Stimulated activated CD8-positive, alpha-beta memory T cell treated with anti-CD3 and anti-CD28 coated beads, Interleukin-15, amount 100 ng/mL, for 48 hours (primary cell): ENCODE results near the gene SPOCD1.
A peak's percentile ranks its signal among the peaks of the same experiment; 100 is the strongest.

Experiments used
- DNase-seq, 2 donors: peaks; one replicate each; pipeline ENCODE4 v3.0.0-alpha.2; 2020; ENCODE audit warnings: low read depth in 2 of 2

The SPOCD1 gene

GRCh38 chr1:31815752-31816500 is at the start of gene SPOCD1:
SPOCD1 (minus strand) TSS chr1:31816022; CDS start chr1:31815333, 689 bp downstream.
- peak; percentile 79 to 83 for DNase-seq

GRCh38 chr1:31862071-31862470 is 46.2 kb upstream of the SPOCD1 start:
- DNase-seq, result no peak

GRCh38 chr1:31861346-31861745 is 45.5 kb upstream of the SPOCD1 start:
- DNase-seq, result no peak

GRCh38 chr1:31860581-31860980 is 44.8 kb upstream of the SPOCD1 start:
- DNase-seq, result no peak

GRCh38 chr1:31859719-31860118 is 43.9 kb upstream of the SPOCD1 start:
- no peak for DNase-seq

GRCh38 chr1:31859044-31859443 is 43.2 kb upstream of the SPOCD1 start:
- DNase-seq, result no peak

GRCh38 chr1:31857863-31858262 is 42.0 kb upstream of the SPOCD1 start:
- no peak for DNase-seq

GRCh38 chr1:31856140-31856539 is 40.3 kb upstream of the SPOCD1 start:
- DNase-seq, result no peak

- DNase-seq, result no peak
These were observed 39.4 kb upstream of the SPOCD1 start for GRCh38 chr1:31855038-31855845.

GRCh38 chr1:31849653-31850052 is 33.8 kb upstream of the SPOCD1 start:
- DNase-seq, result no peak

GRCh38 chr1:31848381-31848897 is 32.6 kb upstream of the SPOCD1 start:
- DNase-seq, result peak; percentile 10 to 14

GRCh38 chr1:31846484-31846883 is 30.7 kb upstream of the SPOCD1 start:
- DNase-seq, result no peak

GRCh38 chr1:31843506-31843905 is 27.7 kb upstream of the SPOCD1 start:
- DNase-seq, result no peak

GRCh38 chr1:31839662-31840343 is 24.0 kb upstream of the SPOCD1 start:
- no peak for DNase-seq

GRCh38 chr1:31837451-31838158 is 21.8 kb upstream of the SPOCD1 start:
- DNase-seq, result no peak

GRCh38 chr1:31836638-31837037 is 20.8 kb upstream of the SPOCD1 start:
- no peak for DNase-seq

- DNase-seq, result no peak
These were observed 19.6 kb upstream of the SPOCD1 start for GRCh38 chr1:31835415-31835814.

GRCh38 chr1:31834501-31834900 is 18.7 kb upstream of the SPOCD1 start:
- DNase-seq, result no peak

GRCh38 chr1:31831397-31832378 is 15.9 kb upstream of the SPOCD1 start:
- DNase-seq, result no peak

GRCh38 chr1:31830511-31830910 is 14.7 kb upstream of the SPOCD1 start:
- DNase-seq, result no peak
